ENCODE data around the gene TP53AIP1.

TP53AIP1 gene

GRCh38 chr11:128891913-128892398 lies 50.7 kb downstream of the TP53AIP1 start:
- DNase-seq (ENCODE audit: low read depth in 1 of 2, low spot score in 1 of 2): no peak

DNA sequence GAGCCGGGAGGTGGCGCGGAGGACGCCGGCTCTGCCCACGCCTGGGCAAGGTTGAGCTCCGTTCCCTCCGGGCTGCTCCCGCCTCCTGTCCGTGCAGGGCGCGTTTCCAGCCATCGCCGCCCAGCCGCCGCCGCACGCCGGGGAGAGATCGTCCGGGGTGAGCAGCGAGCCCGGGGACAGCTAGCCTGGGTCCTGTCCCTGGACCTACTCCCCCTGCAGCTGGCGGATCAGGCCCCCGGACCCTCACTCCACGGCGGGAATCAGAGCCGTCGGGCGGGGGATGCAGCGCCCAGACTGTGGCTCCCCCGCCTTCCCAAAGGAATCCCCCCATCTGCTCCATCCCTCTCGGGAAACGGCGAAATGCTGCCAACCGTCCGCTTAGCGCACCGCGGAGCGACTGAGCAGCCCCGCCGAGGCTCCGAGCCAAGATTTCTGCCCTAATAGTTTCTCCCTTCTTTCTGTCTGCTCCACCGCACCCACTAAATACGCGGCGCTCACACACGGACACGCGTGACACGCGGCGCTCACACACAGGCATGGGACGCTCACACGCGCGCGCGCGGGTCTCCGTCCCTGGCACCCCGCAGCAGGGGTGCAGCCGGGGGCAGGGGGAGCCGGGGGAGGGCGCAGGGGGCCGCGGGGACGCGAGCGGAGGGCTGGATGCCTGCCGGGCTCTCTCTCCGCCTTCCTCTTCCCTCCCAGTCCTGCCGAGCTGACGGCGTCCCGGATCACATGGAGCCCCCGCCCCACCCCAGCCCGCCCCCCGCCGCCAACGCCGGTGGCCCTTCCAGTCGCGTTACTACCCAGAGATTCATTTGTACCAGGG lies 51.9 kb downstream of the TP53AIP1 start, which contains the start of gene KCNJ5:
TSS of gene KCNJ5 (plus strand) at position 814 of the 826 bp plus-strand sequence. CDS start 19,918 bp downstream, outside the sequence.
- DNase-seq (ENCODE audit: low read depth in 1 of 2, low spot score in 1 of 2): no peak

DNA sequence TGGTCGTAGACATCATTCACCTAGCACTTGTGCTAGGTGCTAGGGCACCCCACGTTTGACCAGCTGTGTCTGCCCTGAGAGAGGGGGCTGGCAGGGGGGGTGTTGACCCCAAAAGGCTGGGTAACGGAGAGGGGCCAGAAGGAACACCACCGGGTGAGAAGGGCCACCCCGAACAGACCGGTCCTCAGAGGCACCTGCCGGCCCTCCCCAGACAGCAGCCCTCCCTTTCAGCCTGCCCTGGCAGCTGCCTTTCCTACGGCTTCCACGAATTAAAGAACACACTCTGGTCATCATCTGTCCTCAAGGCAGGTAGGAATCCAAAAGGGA lies 52.5 kb downstream of the TP53AIP1 start:
- no peak for DNase-seq (ENCODE audit: low read depth in 1 of 2, low spot score in 1 of 2)

- no peak for DNase-seq (ENCODE audit: low read depth in 1 of 2, low spot score in 1 of 2)
Observed at GRCh38 chr11:128889657-128890213, 52.9 kb downstream of the TP53AIP1 start.

GRCh38 chr11:128888034-128888985 lies 54.4 kb downstream of the TP53AIP1 start:
- DNase-seq (ENCODE audit: low read depth in 1 of 2, low spot score in 1 of 2): no peak

GRCh38 chr11:128886406-128887124 lies 56.1 kb downstream of the TP53AIP1 start:
- DNase-seq (ENCODE audit: low read depth in 1 of 2, low spot score in 1 of 2): no peak
